Measurements from ENCODE around the gene KCNQ2.

DNA sequence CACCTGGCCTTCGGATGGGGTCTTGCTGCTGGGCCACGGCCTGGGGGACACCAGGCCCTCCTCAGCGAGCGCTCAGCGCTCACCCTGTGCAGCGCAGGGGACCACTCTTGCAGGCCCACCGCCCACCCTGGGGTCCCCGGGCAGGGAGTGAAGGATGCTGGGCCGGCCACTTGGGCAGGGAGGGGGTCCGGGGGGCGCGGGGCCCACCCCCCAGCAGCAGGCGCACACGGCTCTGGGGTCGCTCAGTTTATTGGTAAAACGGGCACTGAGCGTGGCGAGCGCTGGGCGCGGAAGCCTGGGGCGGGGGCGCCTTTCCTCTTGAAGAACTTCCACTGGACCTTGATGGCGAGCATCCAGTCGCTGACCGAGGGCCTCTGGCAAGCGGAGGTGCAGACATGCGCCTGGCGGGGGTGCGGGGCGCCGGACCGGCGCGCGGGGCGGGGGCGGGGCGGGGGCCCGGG is 15.4 kb upstream of the KCNQ2 start:
- TF ChIP-seq, protein P1, sequence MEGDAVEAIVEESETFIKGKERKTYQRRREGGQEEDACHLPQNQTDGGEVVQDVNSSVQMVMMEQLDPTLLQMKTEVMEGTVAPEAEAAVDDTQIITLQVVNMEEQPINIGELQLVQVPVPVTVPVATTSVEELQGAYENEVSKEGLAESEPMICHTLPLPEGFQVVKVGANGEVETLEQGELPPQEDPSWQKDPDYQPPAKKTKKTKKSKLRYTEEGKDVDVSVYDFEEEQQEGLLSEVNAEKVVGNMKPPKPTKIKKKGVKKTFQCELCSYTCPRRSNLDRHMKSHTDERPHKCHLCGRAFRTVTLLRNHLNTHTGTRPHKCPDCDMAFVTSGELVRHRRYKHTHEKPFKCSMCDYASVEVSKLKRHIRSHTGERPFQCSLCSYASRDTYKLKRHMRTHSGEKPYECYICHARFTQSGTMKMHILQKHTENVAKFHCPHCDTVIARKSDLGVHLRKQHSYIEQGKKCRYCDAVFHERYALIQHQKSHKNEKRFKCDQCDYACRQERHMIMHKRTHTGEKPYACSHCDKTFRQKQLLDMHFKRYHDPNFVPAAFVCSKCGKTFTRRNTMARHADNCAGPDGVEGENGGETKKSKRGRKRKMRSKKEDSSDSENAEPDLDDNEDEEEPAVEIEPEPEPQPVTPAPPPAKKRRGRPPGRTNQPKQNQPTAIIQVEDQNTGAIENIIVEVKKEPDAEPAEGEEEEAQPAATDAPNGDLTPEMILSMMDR (IDR thresholded peaks at IDR 0.05; ENCODE audit: insufficient read depth, low read length) = no peak
- TF ChIP-seq REST (IDR thresholded peaks at IDR 0.05; ENCODE audit: insufficient replicate concordance, low read depth) (no peak), GABPA (IDR thresholded peaks at IDR 0.05; ENCODE audit: low read depth) (no peak), POLR2AphosphoS5 (IDR thresholded peaks at IDR 0.05; ENCODE audit: low read depth) (no peak), SPI1 (IDR thresholded peaks at IDR 0.05; ENCODE audit: borderline replicate concordance, low read depth) (no peak)

All from HL-60 (cell line).